GM23248 (cell line): ENCODE measurements around the gene SRPK2. TPM values are rescaled to one million over a fixed set of nuclear protein-coding genes. Genes with fewer than 3 reads are reported as not detected.

Experiments used
- DNase-seq: peaks from one replicate; pipeline ENCODE4 v3.0.0-alpha.2; 2015
- H2AFZ ChIP-seq: fragments of 200-600 bp; sonication (generic); 2 replicates; pipeline ENCODE4 v1.6.1; 2016; ENCODE audit warnings: antibody characterized with exemption
- H3F3A ChIP-seq: fragments of 200-600 bp; sonication (generic); 2 replicates; pipeline ENCODE4 v1.6.1; 2016; ENCODE audit warnings: mild to moderate bottlenecking, antibody characterized with exemption, mixed run types; ENCODE audit not compliant: insufficient read depth
- H3K27ac ChIP-seq: fragments of 200-600 bp; sonication (generic); 2 replicates; pipeline ENCODE4 v1.5.1; 2016; ENCODE audit warnings: mild to moderate bottlenecking
- H3K27me3 ChIP-seq: fragments of 200-600 bp; sonication (generic); replicated peaks from 2 replicates; pipeline ENCODE4 v1.6.1; 2016; ENCODE audit warnings: mild to moderate bottlenecking; ENCODE audit not compliant: insufficient read depth
- H3K36me3 ChIP-seq: fragments of 200-600 bp; sonication (generic); 2 replicates; pipeline ENCODE4 v1.6.1; 2016; ENCODE audit warnings: low read depth, mild to moderate bottlenecking
- H3K4me1 ChIP-seq: fragments of 200-600 bp; sonication (generic); 2 replicates; pipeline ENCODE4 v1.6.1; 2016; ENCODE audit warnings: mild to moderate bottlenecking; ENCODE audit not compliant: insufficient read depth
- H3K4me2 ChIP-seq: fragments of 200-600 bp; sonication (generic); one replicate; pipeline ENCODE4 v1.6.1; 2016; ENCODE audit warnings: mild to moderate bottlenecking; ENCODE audit not compliant: unreplicated experiment
- H3K4me3 ChIP-seq: fragments of 200-600 bp; sonication (generic); 2 replicates; pipeline ENCODE4 v1.5.1; 2016; ENCODE audit warnings: mild to moderate bottlenecking
- H3K79me2 ChIP-seq: fragments of 200-600 bp; sonication (generic); 2 replicates; pipeline ENCODE4 v1.6.1; 2016; ENCODE audit warnings: mild to moderate bottlenecking; ENCODE audit not compliant: insufficient read depth
- H3K9ac ChIP-seq: fragments of 200-600 bp; sonication (generic); 2 replicates; pipeline ENCODE4 v1.6.1; 2016; ENCODE audit warnings: mild to moderate bottlenecking
- H3K9me2 ChIP-seq: fragments of 200-600 bp; sonication (generic); 2 replicates; pipeline ENCODE4 v1.6.1; 2016; ENCODE audit warnings: mixed run types, mild to moderate bottlenecking, moderate library complexity; ENCODE audit not compliant: insufficient read depth
- H3K9me3 ChIP-seq: fragments of 200-600 bp; sonication (generic); one replicate; pipeline ENCODE4 v1.6.1; 2017; ENCODE audit warnings: low read depth
- H4K20me1 ChIP-seq: fragments of 200-600 bp; sonication (generic); 2 replicates; pipeline ENCODE4 v1.6.0; 2016; ENCODE audit not compliant: insufficient read depth
- EZH2 ChIP-seq: fragments of 200-600 bp; sonication (generic); IDR thresholded peaks from 2 replicates; pipeline ENCODE4 v1.6.1; 2018; ENCODE audit warnings: antibody characterized with exemption, mild to moderate bottlenecking; ENCODE audit not compliant: insufficient read depth, poor library complexity, severe bottlenecking
- EZH2phosphoT487 ChIP-seq: fragments of 200-600 bp; sonication (generic); IDR thresholded peaks from 2 replicates; pipeline ENCODE4 v1.6.1; 2018; ENCODE audit warnings: antibody characterized with exemption, moderate library complexity, mild to moderate bottlenecking, low read depth; ENCODE audit not compliant: insufficient read depth
- WGBS, 2 experiments: methylation state at CpG; one replicate each; pipeline ENCODE4 v1.1.6; 2015 to 2017; ENCODE audit warnings: low lambda C conversion rate in 2 of 2, low coverage in 1 of 2; ENCODE audit errors: missing lambda C conversion rate in 2 of 2; 5-methylcytosine and 5-hydroxymethylcytosine counted together
- in situ Hi-C: fragments of 300-500 bp; cut with MboI; formaldehyde crosslinking; loops from 2 replicates; pipeline ENCODE4 v1.15.0; 2020
- polyA plus RNA-seq: library from polyadenylated mRNA; unstranded; fragments of >200 nt; fragmentation: Nextera tagmentation; extraction: Ambion mirVana; gene quantifications from 2 replicates; pipeline ENCODE4 v1.2.1, GENCODE V29; 2016
- total RNA-seq: library from RNA; depleted of rRNA; stranded (reverse); fragments of >200 nt; shearing (Covaris generic); gene quantifications from 2 replicates; pipeline ENCODE4 v1.2.3, GENCODE V29; 2014

Gene SRPK2
- total and polyA plus RNA-seq, 2 experiments from 2014 or later, result 53.1 to 85.2 TPM

- H3F3A ChIP-seq, result peaks cover 76% of the 10 kb centered on the region
- no peaks in the 10 kb centered on the region for H3K9me3 ChIP-seq
- DNase-seq, result no peak
- no peaks in the 10 kb centered on the region for H3K27me3 ChIP-seq
- H2AFZ ChIP-seq, result no peak overlapping the region
- H3K4me3 ChIP-seq, result no peak overlapping the region
- H3K79me2 ChIP-seq, result peaks cover 58% of the 10 kb centered on the region
- no peaks in the 10 kb centered on the region for H4K20me1 ChIP-seq
- no peak overlapping the region for H3K27ac ChIP-seq
- peaks cover 93% of the 10 kb centered on the region for H3K36me3 ChIP-seq
- H3K9ac ChIP-seq, result no peak overlapping the region
- in situ Hi-C loops, result no loop called here
- H3K4me1 ChIP-seq, result no peaks in the 10 kb centered on the region; the same call in 1 of the 2 replicates
- no peak for TF ChIP-seq EZH2
- TF ChIP-seq EZH2phosphoT487, result no peak
- no peaks in the 10 kb centered on the region for H3K9me2 ChIP-seq
- H3K4me2 ChIP-seq, result no peak overlapping the region
- WGBS, 2 experiments, result 83 to 88% methylated on average over 6 of the region's 6 CpGs
Measured at GRCh38 chr7:105106473-105106872, 282.2 kb downstream of the SRPK2 start.

GRCh38 chr7:105105579-105105978, 283.1 kb downstream of the SRPK2 start:
- Histone ChIP-seq H3K9me3 (no peaks in the 10 kb centered on the region), H3K4me2 (no peak overlapping the region), H3F3A (peaks cover 67% of the 10 kb centered on the region), H3K36me3 (peaks cover 90% of the 10 kb centered on the region), H2AFZ (no peak overlapping the region), H3K4me3 (no peak overlapping the region), H3K79me2 (peaks cover 60% of the 10 kb centered on the region), H4K20me1 (no peaks in the 10 kb centered on the region), H3K27me3 (no peaks in the 10 kb centered on the region), H3K4me1 (no peaks in the 10 kb centered on the region; the same call in 1 of the 2 replicates), H3K9ac (no peak overlapping the region), H3K27ac (no peak overlapping the region), H3K9me2 (no peaks in the 10 kb centered on the region)
- in situ Hi-C loops, result no loop called here
- 96 to 100% methylated on average over 2 of the region's 2 CpGs for WGBS, 2 experiments
- TF ChIP-seq EZH2 (no peak), EZH2phosphoT487 (no peak)
- DNase-seq, result no peak

- H3K4me1 ChIP-seq, result peaks cover 22% of the 10 kb centered on the region
- H3K9me2 ChIP-seq, result no peaks in the 10 kb centered on the region
- no peak overlapping the region for H2AFZ ChIP-seq
- in situ Hi-C loops, result no loop called here
- H3F3A ChIP-seq, result peaks cover 62% of the 10 kb centered on the region
- DNase-seq, result no peak
- H3K79me2 ChIP-seq, result peaks cover 74% of the 10 kb centered on the region
- no peak overlapping the region for H3K4me2 ChIP-seq
- no peak for TF ChIP-seq EZH2
- H4K20me1 ChIP-seq, result no peaks in the 10 kb centered on the region
- H3K27ac ChIP-seq, result no peak overlapping the region
- no peaks in the 10 kb centered on the region for H3K9me3 ChIP-seq
- no peaks in the 10 kb centered on the region for H3K27me3 ChIP-seq
- H3K4me3 ChIP-seq, result no peak overlapping the region
- 59% methylated on average over 4 of the region's 4 CpGs for WGBS, 2 experiments
- no peak overlapping the region; the same call in 1 of the 2 replicates for H3K9ac ChIP-seq
- peaks cover 71% of the 10 kb centered on the region for H3K36me3 ChIP-seq
Measured at GRCh38 chr7:105102557-105103352, 286.0 kb downstream of the SRPK2 start.

- TF ChIP-seq EZH2phosphoT487 (no peak), EZH2 (no peak)
- H3K27me3 ChIP-seq, result no peaks in the 10 kb centered on the region
- peaks cover 31% of the 10 kb centered on the region for H3K4me1 ChIP-seq
- WGBS, 2 experiments, result 96 to 97% methylated on average over 4 of the region's 4 CpGs
- in situ Hi-C loops, result no loop called here
- H3F3A ChIP-seq, result peaks cover 64% of the 10 kb centered on the region
- no peak overlapping the region for H2AFZ ChIP-seq
- H3K27ac ChIP-seq, result no peak overlapping the region
- H3K9ac ChIP-seq, result no peak overlapping the region
- H3K9me3 ChIP-seq, result no peaks in the 10 kb centered on the region
- H3K79me2 ChIP-seq, result peaks cover 76% of the 10 kb centered on the region
- no peaks in the 10 kb centered on the region for H3K9me2 ChIP-seq
- peaks cover 63% of the 10 kb centered on the region for H3K36me3 ChIP-seq
- no peak for DNase-seq
- no peak overlapping the region for H3K4me2 ChIP-seq
- no peak overlapping the region for H3K4me3 ChIP-seq
- no peaks in the 10 kb centered on the region for H4K20me1 ChIP-seq
Measured at GRCh38 chr7:105101864-105102263, 286.9 kb downstream of the SRPK2 start.
